NCI-H146 (cell line): ENCODE data around the gene ARID4B.
A peak's percentile ranks its signal among the peaks of the same experiment; 100 is the strongest.
"Not testable (repeated sequence)": the region's sequence is repeated elsewhere in the genome, so short reads cannot be mapped to it uniquely, and the experiment has no call there.

Experiments used
- DNase-seq: peaks from one replicate; lab custom pipeline; 2025; lab: John Stamatoyannopoulos, UW

Gene ARID4B

GRCh38 chr1:235226933-235227332, 101.0 kb downstream of the ARID4B start:
- DNase-seq: no peak

GRCh38 chr1:235225299-235225698, 102.7 kb downstream of the ARID4B start:
- DNase-seq: no peak

GRCh38 chr1:235221653-235222375, 106.2 kb downstream of the ARID4B start:
- DNase-seq: no peak

GRCh38 chr1:235215453-235215852, 112.5 kb downstream of the ARID4B start:
- no peak for DNase-seq

GRCh38 chr1:235214962-235215361, 113.0 kb downstream of the ARID4B start:
- DNase-seq: not testable (repeated sequence)

GRCh38 chr1:235213752-235214151, 114.2 kb downstream of the ARID4B start:
- no peak for DNase-seq

- DNase-seq: no peak
Observed at GRCh38 chr1:235211517-235211916, 116.5 kb downstream of the ARID4B start.

GRCh38 chr1:235207209-235207565, 120.8 kb downstream of the ARID4B start:
- DNase-seq: no peak

GRCh38 chr1:235206533-235207208, 121.3 kb downstream of the ARID4B start:
- no peak for DNase-seq

- DNase-seq: no peak
Observed at GRCh38 chr1:235205687-235206086, 122.3 kb downstream of the ARID4B start.

GRCh38 chr1:235203428-235203827, 124.6 kb downstream of the ARID4B start:
- DNase-seq: no peak

GRCh38 chr1:235202447-235202846, 125.5 kb downstream of the ARID4B start:
- DNase-seq: not testable (repeated sequence)

- no peak for DNase-seq
Observed at GRCh38 chr1:235199441-235199840, 128.5 kb downstream of the ARID4B start.

GRCh38 chr1:235190431-235190830, 137.5 kb downstream of the ARID4B start:
- no peak for DNase-seq

GRCh38 chr1:235187316-235187715, 140.7 kb downstream of the ARID4B start:
- no peak for DNase-seq

- no peak for DNase-seq
Observed at GRCh38 chr1:235181561-235182245, 146.3 kb downstream of the ARID4B start.

GRCh38 chr1:235180916-235181460, 147.0 kb downstream of the ARID4B start:
- DNase-seq: no peak

- no peak for DNase-seq
Observed at GRCh38 chr1:235176486-235176885, 151.5 kb downstream of the ARID4B start.

GRCh38 chr1:235169986-235170385, 158.0 kb downstream of the ARID4B start:
- DNase-seq: no peak

- DNase-seq: no peak
Observed at GRCh38 chr1:235168375-235168774, 159.6 kb downstream of the ARID4B start.

GRCh38 chr1:235161685-235162327, 166.2 kb downstream of the ARID4B start:
- DNase-seq: no peak

- DNase-seq: peak; percentile 93
Observed at GRCh38 chr1:235160957-235161684, 166.9 kb downstream of the ARID4B start, which contains the start of gene RBM34. RBM34 (minus strand) TSS chr1:235161250; CDS start chr1:235161226, 24 bp downstream.
